ENCODE results near the gene TCEAL5.
"Not testable (repeated sequence)": the region's sequence is repeated elsewhere in the genome, so short reads cannot be mapped to it uniquely, and the experiment has no call there.

Gene TCEAL5

GRCh38 chrX:103254171-103254824 is 22.3 kb downstream of the TCEAL5 start:
- peak; percentile 32 for DNase-seq (ENCODE audit: low read depth)
- TF ChIP-seq CTCF (IDR thresholded peaks at IDR 0.05; ENCODE audit: control insufficient read depth, extremely low read depth, insufficient read depth): no peak
- H3K4me3 ChIP-seq (ENCODE audit: low read depth, low read length): peak overlapping the region; percentile 88

GRCh38 chrX:103253608-103254007 is 22.9 kb downstream of the TCEAL5 start:
- H3K4me3 ChIP-seq (ENCODE audit: low read depth, low read length): peak overlapping the region; percentile 88
- TF ChIP-seq CTCF (IDR thresholded peaks at IDR 0.05; ENCODE audit: control insufficient read depth, extremely low read depth, insufficient read depth): no peak
- no peak for DNase-seq (ENCODE audit: low read depth)

GRCh38 chrX:103250977-103251376 is 25.6 kb downstream of the TCEAL5 start:
- peak; percentile 27 for DNase-seq (ENCODE audit: low read depth)
- no peak overlapping the region for H3K4me3 ChIP-seq (ENCODE audit: low read depth, low read length)
- TF ChIP-seq CTCF (IDR thresholded peaks at IDR 0.05; ENCODE audit: control insufficient read depth, extremely low read depth, insufficient read depth): no peak

GRCh38 chrX:103249805-103250204 is 26.7 kb downstream of the TCEAL5 start:
- TF ChIP-seq CTCF (IDR thresholded peaks at IDR 0.05; ENCODE audit: control insufficient read depth, extremely low read depth, insufficient read depth): no peak
- H3K4me3 ChIP-seq (ENCODE audit: low read depth, low read length): no peak overlapping the region
- no peak for DNase-seq (ENCODE audit: low read depth)

- DNase-seq (ENCODE audit: low read depth): no peak
- peak; percentile 36 for TF ChIP-seq CTCF (IDR thresholded peaks at IDR 0.05; ENCODE audit: control insufficient read depth, extremely low read depth, insufficient read depth)
- H3K4me3 ChIP-seq (ENCODE audit: low read depth, low read length): no peak overlapping the region
Observed at GRCh38 chrX:103248553-103248952, 28.0 kb downstream of the TCEAL5 start.

- no peak overlapping the region for H3K4me3 ChIP-seq (ENCODE audit: low read depth, low read length)
- TF ChIP-seq CTCF (IDR thresholded peaks at IDR 0.05; ENCODE audit: control insufficient read depth, extremely low read depth, insufficient read depth): no peak
- no peak for DNase-seq (ENCODE audit: low read depth)
Observed at GRCh38 chrX:103240155-103240554, 36.4 kb downstream of the TCEAL5 start.

- no peak overlapping the region for H3K4me3 ChIP-seq (ENCODE audit: low read depth, low read length)
- no peak for TF ChIP-seq CTCF (IDR thresholded peaks at IDR 0.05; ENCODE audit: control insufficient read depth, extremely low read depth, insufficient read depth)
- peak; percentile 55 for DNase-seq (ENCODE audit: low read depth)
Observed at GRCh38 chrX:103236296-103236695, 40.3 kb downstream of the TCEAL5 start.

GRCh38 chrX:103235608-103236007 is 40.9 kb downstream of the TCEAL5 start:
- DNase-seq (ENCODE audit: low read depth); H3K4me3 ChIP-seq (ENCODE audit: low read depth, low read length): not testable (repeated sequence)
